ENCODE data around the gene ACVR1B.

The ACVR1B gene

GRCh38 chr12:51910691-51911090 lies 40.8 kb upstream of the ACVR1B start:
- TF ChIP-seq SIN3A (IDR thresholded peaks at IDR 0.05; ENCODE audit: borderline replicate concordance, insufficient read depth, low read length) (no peak), POLR2AphosphoS5 (IDR thresholded peaks at IDR 0.05; ENCODE audit: low read depth, low read length) (no peak), FOXP2 (optimal IDR thresholded peaks at IDR 0.05; ENCODE audit: borderline replicate concordance, extremely low read depth, extremely low read length, insufficient read depth) (no peak), REST (IDR thresholded peaks at IDR 0.05; ENCODE audit: insufficient read depth in 1 of 2, low read depth in 2 of 2, low read length in 2 of 2) (no peak), TAF1 (IDR thresholded peaks at IDR 0.05; ENCODE audit: borderline replicate concordance, insufficient read depth, low read length) (no peak)

GRCh38 chr12:51911307-51911706 lies 40.2 kb upstream of the ACVR1B start:
- TF ChIP-seq FOXP2 (optimal IDR thresholded peaks at IDR 0.05; ENCODE audit: borderline replicate concordance, extremely low read depth, extremely low read length, insufficient read depth) (no peak), SIN3A (IDR thresholded peaks at IDR 0.05; ENCODE audit: borderline replicate concordance, insufficient read depth, low read length) (no peak), POLR2AphosphoS5 (IDR thresholded peaks at IDR 0.05; ENCODE audit: low read depth, low read length) (no peak), TAF1 (IDR thresholded peaks at IDR 0.05; ENCODE audit: borderline replicate concordance, insufficient read depth, low read length) (no peak; the same call in 1 of the 2 replicates), REST (IDR thresholded peaks at IDR 0.05; ENCODE audit: insufficient read depth in 1 of 2, low read depth in 2 of 2, low read length in 2 of 2) (no peak)

GRCh38 chr12:51911788-51912711 lies 39.4 kb upstream of the ACVR1B start:
- TF ChIP-seq FOXP2 (optimal IDR thresholded peaks at IDR 0.05; ENCODE audit: borderline replicate concordance, extremely low read depth, extremely low read length, insufficient read depth) (no peak), TAF1 (IDR thresholded peaks at IDR 0.05; ENCODE audit: borderline replicate concordance, insufficient read depth, low read length) (0 out of 2 replicates have a peak, but pooled peaks have one; percentile 34), POLR2AphosphoS5 (IDR thresholded peaks at IDR 0.05; ENCODE audit: low read depth, low read length) (peak; percentile 55), SIN3A (IDR thresholded peaks at IDR 0.05; ENCODE audit: borderline replicate concordance, insufficient read depth, low read length) (0 out of 2 replicates have a peak, but pooled peaks have one; percentile 48), REST (IDR thresholded peaks at IDR 0.05; ENCODE audit: insufficient read depth in 1 of 2, low read depth in 2 of 2, low read length in 2 of 2) (peak in 1 of 2 experiments; percentile 43; a peak in 1 of 4 replicates)

- TF ChIP-seq FOXP2 (optimal IDR thresholded peaks at IDR 0.05; ENCODE audit: borderline replicate concordance, extremely low read depth, extremely low read length, insufficient read depth) (no peak), SIN3A (IDR thresholded peaks at IDR 0.05; ENCODE audit: borderline replicate concordance, insufficient read depth, low read length) (no peak), TAF1 (IDR thresholded peaks at IDR 0.05; ENCODE audit: borderline replicate concordance, insufficient read depth, low read length) (no peak), POLR2AphosphoS5 (IDR thresholded peaks at IDR 0.05; ENCODE audit: low read depth, low read length) (no peak)
Measured at GRCh38 chr12:51913071-51914033, 38.1 kb upstream of the ACVR1B start.

Data from PFSK-1 (cell line).